ENCODE measurements around the gene FAM171A2. TPM values are rescaled to one million over a fixed set of nuclear protein-coding genes. Genes with fewer than 3 reads are reported as not detected.

FAM171A2 gene
- total and polyA plus RNA-seq, 2 of the 4 experiments (the other 2 are of a cell fraction): 3.2 to 5.9 TPM

GRCh38 chr17:44327715-44328449 lies 35.8 kb downstream of the FAM171A2 start:
- H2BK15ac ChIP-seq (ENCODE audit: low read depth, low read length): no peak overlapping the region; the same call in 2 of the 3 replicates
- intact Hi-C loops (cut with micrococcal nuclease): loop anchor here (5.0 kb wide), 1 partner anchor 126 kb away; no protein-coding TSS in a partner anchor
- H4K8ac ChIP-seq (ENCODE audit: low read depth in 2 of 2, low read length in 2 of 2): no peak overlapping the region; a peak in 2 of 4 replicates
- no TSS peak for BruUV-seq (replicated peaks)
- H3K4me2 ChIP-seq (ENCODE audit: low read depth, low read length): no peak overlapping the region
- H3K79me1 ChIP-seq (ENCODE audit: low read depth in 1 of 2, low read length in 2 of 2): peaks cover 5 to 13% of the 10 kb centered on the region in 2 experiments; a peak in 3 of 4 replicates
- no peak overlapping the region for H3K14ac ChIP-seq (replicated peaks; ENCODE audit: low read depth, low read length)
- in situ Hi-C loops (cut with MboI; ENCODE audit: low sequenced_read_pairs): loop anchor here (5.0 kb wide), 1 partner anchor 106 kb away; no protein-coding TSS in a partner anchor
- POLR2A ChIA-PET (ENCODE audit: unreplicated experiment): interaction anchor here (0.5 kb wide), 1 partner anchor 142 kb away, joined by 5 read pairs; no protein-coding TSS in a partner anchor
- no peaks in the 10 kb centered on the region for H3K9me3 ChIP-seq (ENCODE audit: control insufficient read depth, insufficient read depth, low read length)
- no peak overlapping the region for H3K23ac ChIP-seq (ENCODE audit: low read depth, low read length)
- H3K18ac ChIP-seq (ENCODE audit: low read depth, low read length): no peak overlapping the region
- H3K9ac ChIP-seq (ENCODE audit: low read depth, low read length): no peak overlapping the region
- H4K91ac ChIP-seq (ENCODE audit: insufficient read depth, low read depth, low read length): no peak overlapping the region
- H2AK9ac ChIP-seq (replicated peaks; ENCODE audit: low read depth, low read length, poor library complexity): no peak overlapping the region
- dilution Hi-C loops (cut with HindIII; ENCODE audit: low sequenced_read_pairs, unreplicated experiment): no loop called here
- ATAC-seq (ENCODE audit: low read depth) (no peak), DNase-seq (no peak)
- H3K27ac ChIP-seq (ENCODE audit: insufficient read depth, low read length): no peak overlapping the region
- H3K4me1 ChIP-seq (ENCODE audit: control insufficient read depth, insufficient read depth, low read length): peaks cover 9% of the 10 kb centered on the region
- no peaks in the 10 kb centered on the region for H3K27me3 ChIP-seq (ENCODE audit: control insufficient read depth, insufficient read depth, low read length)
- no peaks in the 10 kb centered on the region for H3K36me3 ChIP-seq (ENCODE audit: control insufficient read depth, insufficient read depth, low read length)
- 100% methylated on average over 1 of the region's 7 CpGs; no CpG with 5 or more reads in 1 of the 2 experiments for WGBS, 2 experiments (ENCODE audit: extremely low coverage in 2 of 2, insufficient read length in 1 of 2)
- CTCF ChIA-PET: interaction anchor here (1.2 kb wide), 1 partner anchor 18 kb away, joined by 3 read pairs; no protein-coding TSS in a partner anchor
- H2BK20ac ChIP-seq (ENCODE audit: low read depth, low read length): no peak overlapping the region
- H3K56ac ChIP-seq (ENCODE audit: extremely low read depth, insufficient read depth, low read length): no peak overlapping the region
- H2AFZ ChIP-seq (replicated peaks; ENCODE audit: low read length, poor library complexity): peak overlapping the region; percentile 85
- no peak overlapping the region for H4K5ac ChIP-seq (ENCODE audit: low read depth, low read length)
- H3K4ac ChIP-seq (ENCODE audit: low read depth, low read length): no peak overlapping the region
- H3K4me3 ChIP-seq (ENCODE audit: insufficient read depth, low read depth, low read length): no peak overlapping the region
- no peak overlapping the region for H2BK120ac ChIP-seq (ENCODE audit: low read depth, low read length)
- no peak overlapping the region for H2AK5ac ChIP-seq (ENCODE audit: low read depth, low read length)
- H2BK5ac ChIP-seq (ENCODE audit: low read depth, low read length, poor library complexity, severe bottlenecking): no peak overlapping the region
- peaks cover 7% of the 10 kb centered on the region for H4K20me1 ChIP-seq (ENCODE audit: insufficient read depth, low read length)
- peaks cover 11% of the 10 kb centered on the region for H3K9me1 ChIP-seq (ENCODE audit: insufficient read depth, low read length)
- TF ChIP-seq RFX5 (IDR thresholded peaks at IDR 0.05; ENCODE audit: low read depth, low read length) (no peak), FOS (IDR thresholded peaks at IDR 0.05; ENCODE audit: low read depth, low read length) (no peak), RAD21 (IDR thresholded peaks at IDR 0.05; ENCODE audit: low read length) (no peak), MAZ (IDR thresholded peaks at IDR 0.05; ENCODE audit: borderline replicate concordance, low read depth, low read length) (no peak), USF2 (IDR thresholded peaks at IDR 0.05; ENCODE audit: low read depth, low read length) (no peak), ELK1 (IDR thresholded peaks at IDR 0.05; ENCODE audit: borderline replicate concordance, low read depth, low read length) (no peak), CHD1 (IDR thresholded peaks at IDR 0.05; ENCODE audit: low read depth, low read length) (no peak), MAFK (IDR thresholded peaks at IDR 0.05; ENCODE audit: low read depth, low read length) (no peak), MXI1 (IDR thresholded peaks at IDR 0.05; ENCODE audit: borderline replicate concordance, low read depth, low read length) (no peak), CTCF (conservative IDR thresholded peaks at IDR 0.05; ENCODE audit: low read depth, low read length) (no peak), NFE2L2 (IDR thresholded peaks at IDR 0.05; ENCODE audit: low read depth, low read length) (no peak), POLR2A (IDR thresholded peaks at IDR 0.05; ENCODE audit: low read depth, low read length) (no peak), CEBPB (IDR thresholded peaks at IDR 0.05; ENCODE audit: low read depth, low read length) (no peak), BHLHE40 (IDR thresholded peaks at IDR 0.05; ENCODE audit: low read depth, low read length) (no peak), SMC3 (IDR thresholded peaks at IDR 0.05; ENCODE audit: low read depth, low read length) (no peak)

All from IMR-90 (cell line).